Hematopoietic multipotent progenitor cell treated with erythropoietin and hydrocortisone succinate and interleukin-3 and kit ligand, for 4 days (in vitro differentiated cells): Measurements from ENCODE around the gene HSF4.

Experiments
- DNase-seq: peaks from one replicate; pipeline ENCODE4 v3.0.0-alpha.2; 2015

Gene HSF4

DNA sequence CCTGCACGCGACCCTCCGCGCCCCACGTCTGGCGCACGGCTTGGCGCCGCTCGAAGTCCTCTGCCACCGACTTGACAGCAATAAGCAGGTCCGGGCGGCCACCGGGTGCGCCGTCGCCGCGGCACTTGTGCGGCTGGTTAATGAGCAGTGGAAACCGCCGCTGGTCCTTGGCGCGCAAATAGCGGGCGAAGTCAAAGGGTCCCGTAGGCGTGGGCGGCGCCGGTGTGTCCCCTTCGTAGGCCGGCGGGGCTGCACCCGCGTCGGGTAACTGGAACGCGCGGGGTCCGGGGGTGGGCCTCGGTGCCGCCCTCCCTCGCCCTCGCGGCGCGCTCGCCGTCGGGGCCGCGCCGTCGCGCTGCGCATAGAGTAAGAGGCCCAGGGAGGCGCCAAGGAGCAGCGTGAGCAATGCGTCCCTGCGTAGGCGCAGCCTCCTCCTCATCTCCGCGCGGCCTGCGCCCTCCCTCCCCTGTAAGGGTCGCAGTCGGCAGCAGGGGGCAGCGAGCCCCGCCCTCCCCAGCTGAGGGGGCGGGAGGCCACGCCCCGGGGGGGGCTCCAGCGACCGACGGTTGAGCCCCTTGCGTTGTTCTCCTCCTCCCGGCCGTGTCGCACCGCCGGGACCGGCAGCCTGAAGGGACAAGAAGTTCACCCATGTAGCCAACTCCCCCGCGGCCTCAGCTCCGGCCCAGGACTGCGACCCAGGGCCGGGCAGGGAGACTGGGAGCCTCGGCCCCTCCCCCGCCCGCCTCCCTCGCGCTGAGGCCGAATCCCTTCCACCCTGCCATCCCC, 14.3 kb upstream of the HSF4 start:
- DNase-seq: peak; percentile 70

DNA sequence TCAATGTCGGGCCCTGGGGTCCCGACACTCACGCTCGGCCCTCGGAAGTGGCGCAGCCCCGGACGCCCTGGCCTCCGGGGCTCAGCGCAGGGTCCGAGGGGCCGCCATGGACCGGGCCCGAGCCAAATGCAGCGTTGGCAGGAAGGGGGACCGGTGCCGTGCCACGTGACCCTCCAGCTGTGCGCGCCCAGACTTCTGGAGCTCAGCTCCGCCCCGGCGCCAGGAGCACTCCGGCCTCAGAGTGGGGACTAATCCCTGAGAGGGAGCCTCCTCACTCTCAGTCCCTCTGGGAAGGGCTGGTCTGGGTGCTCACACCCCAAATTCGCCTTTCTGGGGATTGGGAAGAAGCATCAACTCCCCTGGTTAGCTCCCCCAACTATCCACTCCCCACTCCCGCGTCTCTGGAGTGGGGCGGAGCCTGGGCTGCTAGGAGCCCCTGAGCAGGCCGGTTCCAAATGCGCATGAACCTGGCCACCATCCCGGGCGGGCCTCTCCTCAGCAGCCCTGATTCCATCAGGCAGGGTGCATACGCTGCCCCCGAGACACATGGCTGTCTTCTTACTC, 13.6 kb upstream of the HSF4 start, which contains the start of gene B3GNT9:
Gene B3GNT9 (minus strand): TSS at position 166 of the 564 bp plus-strand sequence. CDS start 513 bp downstream, outside the sequence.
- peak; percentile 60 for DNase-seq

DNA sequence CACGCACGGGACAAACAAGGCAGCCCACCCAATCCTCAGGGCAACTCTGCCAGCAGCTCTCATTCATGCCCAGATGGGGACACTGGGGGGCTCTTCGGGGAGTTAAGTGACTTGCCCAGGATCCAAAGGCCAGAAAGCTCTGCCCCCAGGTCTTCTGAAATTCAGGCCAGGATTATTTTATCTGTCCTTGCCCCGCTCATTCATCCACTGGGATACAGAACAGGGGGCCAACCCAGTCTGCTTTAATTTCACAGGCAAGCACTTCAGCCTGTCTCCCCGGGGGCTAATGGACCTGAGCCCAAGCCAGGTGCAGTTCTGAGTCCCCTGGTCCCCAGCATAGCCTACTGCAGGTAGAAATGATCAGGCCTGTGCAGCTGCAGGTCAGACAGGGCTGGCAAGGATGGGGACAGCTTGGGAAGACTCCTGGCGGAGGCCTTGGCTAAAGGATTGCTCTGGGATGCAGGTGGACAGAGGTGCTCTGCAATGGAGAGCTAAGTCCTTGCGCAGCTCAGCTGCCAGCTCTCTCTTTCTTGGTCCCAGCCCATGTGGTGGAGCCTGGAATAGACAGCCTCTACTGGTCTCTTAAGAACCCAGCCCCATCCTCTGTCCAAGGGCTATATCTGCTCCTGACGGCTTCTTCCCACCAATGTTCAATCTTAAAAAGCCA, 13.0 kb upstream of the HSF4 start:
- DNase-seq: no peak

DNA sequence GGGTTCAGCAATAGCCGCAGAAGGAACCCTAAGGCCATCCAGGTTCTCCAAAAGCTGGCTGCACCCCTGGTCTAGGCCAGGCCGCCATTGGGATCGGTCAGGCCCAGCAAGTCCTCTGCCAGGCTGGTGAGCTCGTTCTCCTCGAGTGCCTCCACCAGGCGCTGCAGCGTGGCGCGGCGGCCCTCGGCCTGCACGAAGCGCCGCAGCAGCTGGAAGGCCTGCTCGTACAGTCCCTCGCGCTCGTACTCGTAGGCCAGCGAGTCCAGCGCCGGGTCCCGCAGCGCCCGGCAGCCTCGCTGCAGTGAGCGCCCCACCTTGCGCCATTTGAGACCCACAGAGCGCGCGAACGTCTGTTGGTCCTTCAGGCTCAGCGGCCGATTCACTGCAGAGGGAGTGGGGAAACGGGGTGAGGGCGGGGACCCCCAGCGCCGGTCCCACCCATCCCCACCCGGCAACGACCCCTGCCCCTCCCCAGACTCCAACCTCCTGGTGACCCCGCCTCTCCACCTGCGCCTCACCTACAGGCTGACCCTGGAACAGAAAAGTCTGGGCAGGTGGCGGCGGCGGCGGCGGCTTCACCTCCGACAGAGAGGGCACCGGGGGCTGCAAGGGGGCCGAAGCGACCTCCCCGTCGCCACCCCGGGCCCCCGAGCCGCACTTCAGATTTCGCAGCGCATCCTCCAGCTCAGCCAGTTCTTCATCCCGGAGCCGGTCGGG, 9.8 kb upstream of the HSF4 start:
- no peak for DNase-seq

DNA sequence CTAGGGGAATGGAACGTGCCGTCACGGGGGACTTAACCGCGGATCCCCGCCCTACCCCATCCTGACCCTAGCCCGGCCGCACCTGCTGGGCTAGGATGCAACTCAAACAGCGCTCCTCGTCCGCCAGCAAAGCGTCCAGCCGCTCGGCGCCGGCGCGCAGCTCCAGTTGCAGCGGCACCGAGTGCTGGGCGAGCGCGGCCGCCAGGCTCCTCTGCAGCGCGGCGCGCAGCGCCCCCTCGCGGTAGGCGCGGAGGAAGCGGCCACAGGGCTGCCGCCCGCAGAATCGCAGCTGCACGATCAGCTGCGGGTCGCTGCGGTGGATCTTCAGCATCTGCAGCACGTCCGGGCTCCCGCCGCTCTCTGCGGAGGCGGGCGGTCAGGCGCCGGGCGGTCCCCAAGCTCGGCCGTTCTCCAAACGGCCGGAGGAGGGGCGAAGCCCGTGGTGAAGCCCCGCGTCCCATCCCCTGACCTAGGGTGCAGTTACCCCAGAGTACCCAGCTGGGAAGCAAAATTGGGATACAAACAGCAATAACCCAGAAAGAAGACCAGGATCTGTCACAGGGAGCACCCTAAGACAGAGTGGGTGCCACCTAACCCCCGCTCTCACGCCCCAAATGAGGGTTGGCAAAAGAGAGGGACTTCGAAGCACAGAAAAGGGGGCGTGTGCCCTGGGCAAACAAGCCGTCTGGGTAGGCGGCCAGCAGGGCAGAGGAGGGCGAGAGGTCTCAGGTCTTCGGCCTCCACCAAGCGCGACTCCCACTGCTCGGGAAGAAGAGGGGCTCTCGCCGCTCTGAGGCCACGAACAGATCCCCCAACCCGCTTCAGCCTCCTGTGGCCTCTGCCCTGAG, 9.0 kb upstream of the HSF4 start:
- peak; percentile 86 for DNase-seq

DNA sequence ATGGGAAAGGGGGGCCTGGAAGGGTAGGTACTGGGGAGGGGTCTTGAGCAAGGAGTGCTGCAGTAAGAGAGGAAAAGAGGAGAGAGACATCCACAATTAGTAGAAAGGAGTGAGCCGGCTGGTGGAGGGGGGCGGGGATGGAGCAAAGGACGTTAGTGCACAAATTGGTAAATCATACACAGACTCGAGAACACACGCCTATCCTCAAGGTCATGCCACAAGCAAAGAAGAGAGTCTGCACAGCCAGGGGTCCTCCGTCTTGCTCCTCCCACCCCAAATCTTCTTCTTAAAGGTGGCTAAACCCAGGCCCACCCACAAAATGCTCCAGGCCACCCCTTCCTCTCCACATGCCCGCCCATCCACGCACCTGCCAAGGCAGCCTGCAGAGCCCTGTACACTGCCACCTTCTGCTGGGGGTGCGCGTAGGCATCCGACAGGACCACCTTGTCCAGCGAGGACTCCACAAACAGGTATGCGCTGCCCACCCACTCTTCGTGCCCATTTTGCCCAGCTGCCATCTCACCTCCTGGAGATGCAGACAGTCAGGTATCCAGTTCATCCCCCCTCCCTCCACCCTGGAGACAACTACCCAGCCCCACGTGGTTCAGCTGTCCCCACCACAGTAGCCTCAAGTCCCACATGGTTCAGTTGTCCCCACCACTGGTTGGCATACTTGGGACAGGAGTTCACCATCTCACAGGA, 8.3 kb upstream of the HSF4 start:
- DNase-seq: no peak

DNA sequence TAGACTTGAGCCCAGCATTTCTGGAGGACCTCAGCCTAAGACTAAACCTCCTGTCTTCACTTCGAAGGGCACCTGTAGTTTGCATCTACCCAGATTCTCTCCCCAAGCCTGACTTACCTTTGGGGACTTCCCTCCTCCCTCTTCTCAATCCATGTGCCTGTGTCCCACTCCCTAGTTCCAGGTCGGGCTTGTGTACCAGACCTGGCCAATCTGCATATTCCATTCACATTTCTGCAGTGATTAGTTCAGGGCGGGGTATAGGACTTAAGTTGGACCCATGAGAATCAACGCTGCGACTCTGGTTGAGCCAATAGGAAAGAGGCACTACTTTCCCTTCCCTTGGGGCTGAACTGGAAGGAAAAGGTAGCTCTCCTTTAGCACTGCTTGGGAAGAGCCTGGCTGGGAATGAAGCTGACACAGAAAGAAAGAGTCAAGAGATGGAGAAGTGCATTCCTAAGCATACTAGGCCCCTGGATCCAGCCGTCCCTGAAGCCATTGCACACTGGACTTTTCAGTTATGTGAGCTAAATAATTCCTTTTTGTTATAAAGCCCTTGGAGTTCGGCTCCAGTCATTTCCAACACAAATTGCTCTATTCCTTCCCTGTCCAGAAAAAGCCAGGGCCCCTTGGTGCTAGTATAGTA, 7.3 kb upstream of the HSF4 start:
- DNase-seq: no peak

DNA sequence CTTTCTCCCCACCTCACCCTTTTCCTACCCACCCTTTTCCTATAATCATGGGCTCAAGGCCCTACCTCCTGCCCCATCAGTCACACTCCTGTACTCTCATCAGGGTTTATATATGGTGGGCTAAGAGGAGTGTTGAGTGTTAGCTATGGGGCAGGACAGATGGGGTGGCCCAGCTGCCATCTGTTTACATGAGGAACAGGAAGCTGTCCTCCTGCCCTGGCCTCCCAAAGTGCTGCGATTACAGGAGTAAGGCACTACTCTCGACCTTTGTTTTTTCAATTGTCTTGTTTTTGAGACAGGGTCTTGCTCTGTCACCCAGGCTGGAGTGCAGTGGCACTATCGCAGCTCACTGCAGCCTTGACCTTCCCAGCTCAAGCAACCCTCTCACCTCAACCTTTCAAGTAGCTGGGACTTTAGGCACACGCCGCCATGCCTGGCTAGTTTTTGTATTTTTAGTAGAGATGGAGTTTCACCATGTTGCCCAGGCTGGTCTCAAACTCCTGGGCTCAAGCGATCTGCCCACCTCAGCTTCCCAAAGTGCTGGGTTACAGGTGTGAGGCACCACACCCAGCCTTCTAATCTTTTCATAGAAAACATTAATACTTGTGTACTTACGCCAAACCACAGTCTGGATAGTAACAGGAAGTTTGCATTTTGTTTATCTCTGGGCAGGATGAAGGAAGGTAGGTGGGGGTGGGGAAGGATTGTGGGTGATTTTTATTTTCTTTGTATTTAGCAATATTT, 6.5 kb upstream of the HSF4 start:
- no peak for DNase-seq

DNA sequence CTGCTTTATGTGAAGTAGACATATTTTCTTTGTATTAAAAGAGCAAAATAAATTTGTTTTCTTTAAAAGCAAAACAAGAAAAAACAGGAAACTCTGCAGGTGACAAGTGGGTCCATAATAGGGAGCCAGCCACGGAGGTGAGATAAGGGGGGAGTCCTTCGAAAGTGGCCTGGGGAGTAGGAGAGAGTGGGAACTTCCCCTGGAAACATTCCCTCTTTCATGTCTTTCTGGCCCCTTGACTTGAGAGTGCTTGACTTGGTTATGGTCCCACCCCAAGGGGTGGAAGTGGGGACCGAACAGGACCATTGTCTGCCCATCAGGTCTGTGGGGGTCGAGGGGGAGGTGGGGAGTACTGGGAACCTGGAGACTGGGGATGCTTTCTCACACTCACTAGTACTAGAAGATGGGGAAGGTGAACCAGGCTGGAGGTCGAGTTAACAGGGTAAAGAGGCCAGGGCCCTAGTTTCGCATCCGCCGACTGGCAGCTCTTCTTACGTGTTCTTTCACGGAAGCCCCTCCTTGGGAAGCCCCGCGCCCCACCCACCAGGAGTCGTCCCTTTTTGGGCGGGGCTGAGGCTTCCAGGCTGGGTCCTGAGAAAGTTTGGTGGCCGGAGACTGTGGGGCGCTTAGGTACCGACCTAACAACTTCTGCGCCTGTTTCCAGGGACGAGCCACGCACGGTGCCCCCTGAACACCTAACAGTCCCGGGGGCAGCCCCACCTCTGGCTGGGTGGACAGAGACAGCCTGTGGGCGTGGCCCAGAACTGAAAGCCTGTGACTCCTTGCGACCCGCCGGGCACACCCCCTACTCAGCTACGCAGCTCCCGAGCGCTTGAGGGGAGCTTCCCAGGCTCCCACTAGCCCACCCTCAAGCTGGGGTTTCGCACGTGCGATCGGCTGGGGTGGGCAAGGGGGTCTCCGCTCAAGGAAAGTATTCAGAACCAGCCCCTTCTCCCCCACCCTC, 5.6 kb upstream of the HSF4 start:
- peak; percentile 64 for DNase-seq

DNA sequence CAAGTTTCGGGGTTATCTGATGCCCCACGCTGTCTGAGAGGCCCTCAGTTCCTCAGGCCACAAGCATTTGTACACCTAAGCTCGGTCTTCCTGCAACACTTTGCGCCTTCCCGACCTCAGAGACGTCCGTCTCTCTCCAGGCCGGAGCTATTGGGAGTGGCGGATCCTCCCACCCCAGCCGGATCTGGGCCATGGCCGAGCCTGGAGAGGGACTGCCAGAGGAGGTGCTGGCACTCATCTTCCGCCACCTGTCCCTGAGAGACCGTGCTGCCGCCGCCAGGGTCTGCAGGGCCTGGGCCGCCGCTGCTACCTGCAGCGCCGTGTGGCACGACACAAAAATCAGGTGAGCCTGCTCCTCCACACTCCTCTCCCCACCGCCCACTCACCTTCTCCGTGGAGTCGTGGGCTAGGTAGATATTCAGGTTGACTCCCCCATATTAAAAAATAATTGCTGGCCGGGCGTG, 2.9 kb upstream of the HSF4 start:
- DNase-seq: no peak

DNA sequence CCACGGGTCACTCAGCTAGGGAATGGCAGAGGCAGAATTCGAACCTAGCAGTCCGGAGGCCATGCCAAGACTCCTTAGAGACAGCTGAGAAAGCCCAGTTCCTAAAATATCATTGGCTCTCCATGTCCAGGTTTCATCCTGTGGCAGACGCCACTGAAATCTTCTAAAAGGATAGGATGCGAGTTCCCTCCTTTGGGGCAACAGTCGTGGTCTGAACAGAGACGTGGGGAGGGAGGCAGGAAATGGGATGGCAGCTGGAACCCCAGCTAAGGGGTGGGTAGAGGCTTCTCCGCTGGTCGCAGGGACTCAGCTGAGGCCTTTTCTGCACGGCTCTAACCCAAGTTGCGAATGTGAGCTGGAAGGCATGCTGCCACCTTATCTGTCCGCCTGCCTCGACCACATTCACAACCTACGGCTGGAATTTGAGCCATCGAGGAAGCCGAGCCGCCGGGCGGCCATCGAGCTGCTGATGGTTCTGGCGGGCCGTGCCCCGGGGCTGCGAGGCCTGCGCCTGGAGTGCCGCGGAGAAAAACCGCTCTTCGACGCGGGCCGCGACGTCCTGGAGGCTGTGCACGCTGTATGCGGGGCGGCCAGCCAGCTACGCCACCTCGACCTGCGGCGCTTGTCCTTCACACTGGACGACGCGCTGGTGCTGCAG, 1.9 kb upstream of the HSF4 start:
- peak; percentile 53 for DNase-seq

DNA sequence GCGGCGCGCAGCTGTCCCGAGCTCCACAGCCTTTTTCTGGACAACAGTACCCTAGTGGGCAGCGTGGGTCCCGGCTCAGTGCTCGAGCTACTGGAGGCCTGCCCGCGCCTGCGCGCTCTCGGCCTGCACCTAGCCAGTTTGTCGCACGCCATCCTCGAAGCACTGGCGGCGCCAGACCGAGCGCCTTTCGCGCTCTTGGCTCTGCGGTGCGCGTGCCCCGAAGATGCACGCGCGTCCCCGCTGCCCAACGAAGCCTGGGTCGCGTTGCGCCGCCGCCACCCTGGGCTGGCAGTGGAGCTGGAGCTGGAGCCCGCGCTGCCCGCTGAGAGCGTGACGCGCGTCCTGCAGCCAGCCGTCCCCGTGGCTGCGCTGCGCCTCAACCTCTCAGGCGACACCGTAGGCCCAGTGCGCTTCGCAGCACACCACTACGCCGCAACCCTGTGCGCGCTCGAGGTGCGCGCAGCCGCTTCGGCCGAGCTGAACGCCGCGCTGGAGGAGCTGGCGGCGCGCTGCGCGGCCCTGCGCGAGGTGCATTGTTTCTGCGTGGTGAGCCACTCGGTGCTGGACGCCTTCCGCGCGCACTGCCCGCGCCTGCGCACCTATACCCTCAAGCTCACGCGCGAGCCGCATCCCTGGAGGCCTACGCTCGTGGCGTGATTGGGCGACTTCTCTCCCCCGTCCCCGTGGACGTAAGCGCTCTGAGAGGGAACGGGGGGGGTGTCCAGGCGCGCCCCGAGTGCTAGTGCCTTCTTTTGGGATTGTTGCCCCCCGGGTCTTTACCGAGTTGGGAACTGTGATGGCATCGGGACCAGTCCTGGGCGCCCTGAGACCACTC, 1.2 kb upstream of the HSF4 start:
- peak; percentile 66 for DNase-seq

DNA sequence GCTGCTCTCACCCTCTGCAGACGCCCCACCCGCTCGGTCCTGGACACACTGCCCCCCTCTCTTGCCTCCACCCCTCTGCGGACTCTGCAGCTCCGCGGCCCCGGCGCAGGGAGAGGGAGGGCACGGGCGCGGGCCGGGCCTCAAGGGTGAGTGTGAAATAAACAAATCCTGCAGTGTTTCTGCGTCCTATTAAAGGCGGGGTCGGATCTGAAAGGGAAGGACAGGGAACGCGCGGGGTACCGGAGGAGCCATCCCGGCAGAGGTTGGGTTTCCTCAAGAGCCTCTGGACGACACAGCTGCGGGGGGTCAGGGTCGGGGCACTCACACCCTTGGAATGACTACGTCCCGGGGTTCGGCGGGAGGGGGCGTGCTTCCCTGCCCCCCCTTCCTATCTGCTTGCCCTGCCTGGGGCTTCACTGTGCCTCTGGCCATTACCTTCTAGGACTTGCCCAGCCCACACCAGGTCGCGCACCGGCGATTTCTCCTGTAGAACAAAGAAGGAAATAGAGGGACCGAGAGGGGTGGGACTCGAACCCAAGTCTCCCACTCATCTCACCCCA, 466 bp upstream of the HSF4 start:
- no peak for DNase-seq

DNA sequence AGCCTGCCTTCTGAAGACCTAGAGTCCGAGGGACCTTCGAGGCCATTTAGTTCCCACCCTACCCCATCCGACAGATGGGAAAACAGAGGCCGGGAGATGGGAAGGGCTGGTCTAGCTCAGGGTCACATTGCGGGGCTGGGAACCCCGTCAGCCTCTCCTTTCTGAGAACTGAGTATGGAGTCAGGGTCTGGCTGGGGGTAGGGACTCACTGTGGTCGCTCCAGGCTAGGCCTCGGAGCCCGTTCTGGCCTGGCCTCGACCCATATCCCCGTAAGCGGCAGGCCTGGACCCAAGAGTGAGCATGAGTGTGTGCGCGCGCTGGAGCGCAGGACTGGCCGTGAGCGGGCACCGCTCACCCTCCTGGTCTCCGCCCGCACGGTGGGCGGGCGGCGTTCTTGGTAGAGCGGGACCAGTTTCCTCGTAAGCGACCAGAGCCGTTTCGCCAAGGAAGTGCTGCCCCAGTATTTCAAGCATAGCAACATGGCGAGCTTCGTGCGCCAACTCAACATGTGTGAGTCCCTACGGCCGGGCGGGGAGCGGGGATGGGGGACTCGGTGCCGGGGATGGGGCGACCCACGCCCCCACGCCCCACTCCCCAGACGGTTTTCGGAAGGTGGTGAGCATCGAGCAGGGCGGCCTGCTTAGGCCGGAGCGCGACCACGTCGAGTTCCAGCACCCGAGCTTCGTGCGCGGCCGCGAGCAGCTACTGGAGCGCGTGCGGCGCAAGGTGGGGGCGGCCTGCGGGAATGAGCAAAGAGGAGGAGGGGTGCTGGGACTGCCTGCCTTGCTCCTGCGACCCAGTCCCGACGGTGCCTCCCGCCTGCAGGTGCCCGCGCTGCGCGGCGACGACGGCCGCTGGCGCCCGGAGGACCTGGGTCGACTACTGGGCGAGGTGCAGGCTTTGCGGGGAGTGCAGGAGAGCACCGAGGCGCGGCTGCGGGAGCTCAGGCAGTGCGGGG, 855 bp downstream of the HSF4 start:
- DNase-seq: peak; percentile 46

DNA sequence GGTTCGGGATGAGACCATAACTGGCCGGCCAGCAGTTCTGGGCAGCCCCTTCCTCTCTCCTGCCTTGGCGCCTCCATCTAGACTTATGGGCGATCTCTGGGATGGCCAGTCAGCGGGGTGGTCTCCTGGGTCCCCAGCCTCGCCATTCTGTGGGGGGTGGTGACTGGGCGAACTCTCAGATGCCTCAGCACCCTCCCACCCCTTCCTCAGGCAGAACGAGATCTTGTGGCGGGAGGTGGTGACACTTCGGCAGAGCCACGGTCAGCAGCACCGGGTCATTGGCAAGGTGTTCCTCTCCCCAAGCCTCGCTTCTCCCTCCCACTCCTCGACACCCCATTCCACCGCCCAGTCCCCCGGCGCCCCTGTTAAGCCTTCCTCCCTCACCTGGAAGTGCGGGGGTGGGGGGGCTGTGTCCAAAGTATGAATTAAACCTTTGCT, 1.6 kb downstream of the HSF4 start:
- no peak for DNase-seq

DNA sequence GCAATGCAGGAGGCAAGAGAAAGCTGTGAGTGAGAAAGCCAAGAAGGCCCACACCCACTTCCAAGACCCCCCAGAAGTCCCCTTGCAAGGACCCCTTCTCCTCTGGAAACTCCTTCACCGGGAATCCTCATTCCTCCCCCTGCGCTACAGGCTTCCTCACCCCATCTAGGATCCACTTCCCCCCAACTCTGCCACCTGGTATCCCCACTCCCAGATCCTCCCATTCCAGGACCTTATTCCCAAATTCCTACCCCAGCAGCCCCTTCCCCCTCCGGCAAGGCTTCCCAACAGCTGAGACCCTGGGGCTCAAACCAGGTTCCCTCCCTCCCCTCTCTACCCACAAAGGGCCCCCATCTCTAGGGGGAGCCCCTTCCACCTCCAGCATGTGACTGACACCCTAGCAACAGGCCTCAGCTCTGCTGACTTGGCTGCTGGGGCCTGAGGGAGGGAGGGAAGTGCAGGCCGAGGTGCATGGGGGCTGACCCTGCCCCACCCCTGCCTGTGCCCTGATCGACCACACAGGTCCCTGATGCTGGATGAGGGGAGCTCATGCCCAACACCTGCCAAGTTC, 2.1 kb downstream of the HSF4 start:
- no peak for DNase-seq
